Thymus (tissue), 11 donors: Measurements from ENCODE around the gene ATP10A. TPM values are rescaled to one million over a fixed set of nuclear protein-coding genes. Genes with fewer than 3 reads are reported as not detected.
"Not testable (repeated sequence)": the region's sequence is repeated elsewhere in the genome, so short reads cannot be mapped to it uniquely, and the experiment has no call there.

Experiments used
- DNase-seq, 9 donors: peaks; one replicate each; pipeline ENCODE4 v3.0.0-alpha.2; 2013; ENCODE audit warnings: low spot score in 9 of 9, low read depth in 6 of 9, missing footprints in 1 of 9
- H3K27ac ChIP-seq, 2 donors: one replicate each; pipeline ENCODE4 v1.5.1; 2013; ENCODE audit warnings: control low read depth in 1 of 2, low read depth in 1 of 2, low read length in 1 of 2, mild to moderate bottlenecking in 1 of 2, moderate library complexity in 1 of 2
- H3K27me3 ChIP-seq, 2 donors: one replicate each; pipeline ENCODE4 v1.5.1; 2013; ENCODE audit warnings: low read length in 1 of 2; ENCODE audit not compliant: control insufficient read depth in 2 of 2, insufficient read depth in 1 of 2
- H3K36me3 ChIP-seq, 2 donors: one replicate each; pipeline ENCODE4 v1.5.1; 2013; ENCODE audit warnings: low read length in 1 of 2, mild to moderate bottlenecking in 1 of 2, moderate library complexity in 1 of 2; ENCODE audit not compliant: control insufficient read depth in 2 of 2, insufficient read depth in 2 of 2
- H3K4me1 ChIP-seq, 2 donors: one replicate each; pipeline ENCODE4 v1.5.1; 2013; ENCODE audit warnings: low read length in 2 of 2; ENCODE audit not compliant: control insufficient read depth in 2 of 2, insufficient read depth in 2 of 2
- H3K4me3 ChIP-seq, 2 donors: one replicate each; pipeline ENCODE4 v1.5.1; 2013; ENCODE audit warnings: low read length in 2 of 2, control low read depth in 1 of 2, mild to moderate bottlenecking in 1 of 2
- H3K9me3 ChIP-seq, 2 donors: one replicate each; pipeline ENCODE4 v1.5.1; 2013; ENCODE audit warnings: low read length in 1 of 2, mild to moderate bottlenecking in 1 of 2; ENCODE audit not compliant: control insufficient read depth in 2 of 2, insufficient read depth in 1 of 2
- WGBS: extraction: QIAGEN DNeasy Blood & Tissue Kit; methylation state at CpG from one replicate; pipeline ENCODE4 v1.1.7; 2013; 5-methylcytosine and 5-hydroxymethylcytosine counted together
- polyA plus RNA-seq: library from polyadenylated mRNA; stranded (reverse); fragments of 200-250 nt; gene quantifications from one replicate; pipeline ENCODE4 v1.2.3, GENCODE V29; 2013
- total RNA-seq: library from RNA; stranded (reverse); fragments of 120-200 nt; gene quantifications from one replicate; pipeline ENCODE4 v1.2.4, GENCODE V29; 2013
- donor health status: healthy.

The ATP10A gene
- total and polyA plus RNA-seq, 2 donors: 2.4 to 2.6 TPM

- DNase-seq: no peak
- Histone ChIP-seq H3K4me3 (no peak overlapping the region), H3K27me3 (no peaks in the 10 kb centered on the region), H3K27ac (no peak overlapping the region), H3K36me3 (no peaks in the 10 kb centered on the region), H3K4me1 (no peaks in the 10 kb centered on the region), H3K9me3 (no peaks in the 10 kb centered on the region)
- 97% methylated on average over 19 of the region's 19 CpGs for whole genome bisulfite sequencing
Measured at GRCh38 chr15:25658560-25658959, 204.6 kb downstream of the ATP10A start.

- no peaks in the 10 kb centered on the region for H3K4me1 ChIP-seq
- no peak overlapping the region for H3K27ac ChIP-seq
- no peak for DNase-seq
- no peaks in the 10 kb centered on the region for H3K27me3 ChIP-seq
- no peaks in the 10 kb centered on the region for H3K36me3 ChIP-seq
- WGBS: 84% methylated on average over 14 of the region's 14 CpGs
- H3K9me3 ChIP-seq: no peaks in the 10 kb centered on the region
- H3K4me3 ChIP-seq: no peak overlapping the region
Measured at GRCh38 chr15:25655207-25655948, 207.7 kb downstream of the ATP10A start.

- no peak for DNase-seq
- Histone ChIP-seq H3K27me3 (no peaks in the 10 kb centered on the region), H3K36me3 (no peaks in the 10 kb centered on the region), H3K4me1 (no peaks in the 10 kb centered on the region), H3K27ac (no peak overlapping the region), H3K4me3 (no peak overlapping the region), H3K9me3 (no peaks in the 10 kb centered on the region)
- 90% methylated on average over 2 of the region's 2 CpGs for WGBS
Measured at GRCh38 chr15:25653371-25653770, 209.8 kb downstream of the ATP10A start.

- DNase-seq: no peak
- Histone ChIP-seq H3K27ac (no peak overlapping the region), H3K36me3 (no peaks in the 10 kb centered on the region), H3K4me3 (no peak overlapping the region), H3K27me3 (no peaks in the 10 kb centered on the region), H3K4me1 (no peaks in the 10 kb centered on the region), H3K9me3 (no peaks in the 10 kb centered on the region)
- WGBS: 4% methylated on average over 1 of the region's 1 CpG
Measured at GRCh38 chr15:25652704-25653103, 210.4 kb downstream of the ATP10A start.

GRCh38 chr15:25649390-25649789 lies 213.7 kb downstream of the ATP10A start:
- no peak overlapping the region for H3K4me3 ChIP-seq
- WGBS: 92% methylated on average over 2 of the region's 2 CpGs
- DNase-seq: no peak
- H3K27me3 ChIP-seq: no peaks in the 10 kb centered on the region
- no peak overlapping the region for H3K27ac ChIP-seq
- H3K4me1 ChIP-seq: no peaks in the 10 kb centered on the region
- H3K36me3 ChIP-seq: no peaks in the 10 kb centered on the region
- no peaks in the 10 kb centered on the region for H3K9me3 ChIP-seq

- no peak for DNase-seq
- H3K36me3 ChIP-seq: no peaks in the 10 kb centered on the region
- H3K27ac ChIP-seq: no peak overlapping the region
- H3K27me3 ChIP-seq: peaks cover 0 to 2% of the 10 kb centered on the region in 2 donors
- 52% methylated on average over 4 of the region's 4 CpGs for WGBS
- H3K9me3 ChIP-seq: no peaks in the 10 kb centered on the region
- H3K4me3 ChIP-seq: no peak overlapping the region
- H3K4me1 ChIP-seq: no peaks in the 10 kb centered on the region
Measured at GRCh38 chr15:25643120-25643519, 220.0 kb downstream of the ATP10A start.

- H3K4me1 ChIP-seq: no peaks in the 10 kb centered on the region
- no peak overlapping the region for H3K27ac ChIP-seq
- no peaks in the 10 kb centered on the region for H3K9me3 ChIP-seq
- H3K27me3 ChIP-seq: peaks cover 0 to 2% of the 10 kb centered on the region in 2 donors
- H3K36me3 ChIP-seq: no peaks in the 10 kb centered on the region
- no peak overlapping the region for H3K4me3 ChIP-seq
- DNase-seq: no peak
- WGBS: 84% methylated on average over 6 of the region's 6 CpGs
Measured at GRCh38 chr15:25641762-25642161, 221.4 kb downstream of the ATP10A start.

- no peak overlapping the region for H3K27ac ChIP-seq
- H3K4me3 ChIP-seq: no peak overlapping the region
- 75% methylated on average over 3 of the region's 3 CpGs for WGBS
- peaks cover 0 to 2% of the 10 kb centered on the region in 2 donors for H3K27me3 ChIP-seq
- no peaks in the 10 kb centered on the region for H3K36me3 ChIP-seq
- H3K9me3 ChIP-seq: no peaks in the 10 kb centered on the region
- no peaks in the 10 kb centered on the region for H3K4me1 ChIP-seq
- no peak for DNase-seq
Measured at GRCh38 chr15:25641361-25641760, 221.8 kb downstream of the ATP10A start.

- WGBS: 92% methylated on average over 4 of the region's 4 CpGs
- H3K4me3 ChIP-seq, H3K36me3 ChIP-seq, H3K27me3 ChIP-seq, H3K9me3 ChIP-seq, DNase-seq, H3K4me1 ChIP-seq, H3K27ac ChIP-seq: not testable (repeated sequence)
Measured at GRCh38 chr15:25640959-25641358, 222.2 kb downstream of the ATP10A start.
